GM12801 (cell line): Measurements from ENCODE around the gene MRPS6.

ENCODE experiments used
- TF ChIP-seq, protein P1 (sequence below): IDR thresholded peaks from one replicate; pipeline ENCODE4 v1.5.1; 2011; ENCODE audit warnings: control low read depth; ENCODE audit not compliant: insufficient read length; ENCODE audit errors: extremely low read depth

The MRPS6 gene

GRCh38 chr21:34115160-34115559 lies 41.8 kb downstream of the MRPS6 start:
- TF ChIP-seq, protein P1, sequence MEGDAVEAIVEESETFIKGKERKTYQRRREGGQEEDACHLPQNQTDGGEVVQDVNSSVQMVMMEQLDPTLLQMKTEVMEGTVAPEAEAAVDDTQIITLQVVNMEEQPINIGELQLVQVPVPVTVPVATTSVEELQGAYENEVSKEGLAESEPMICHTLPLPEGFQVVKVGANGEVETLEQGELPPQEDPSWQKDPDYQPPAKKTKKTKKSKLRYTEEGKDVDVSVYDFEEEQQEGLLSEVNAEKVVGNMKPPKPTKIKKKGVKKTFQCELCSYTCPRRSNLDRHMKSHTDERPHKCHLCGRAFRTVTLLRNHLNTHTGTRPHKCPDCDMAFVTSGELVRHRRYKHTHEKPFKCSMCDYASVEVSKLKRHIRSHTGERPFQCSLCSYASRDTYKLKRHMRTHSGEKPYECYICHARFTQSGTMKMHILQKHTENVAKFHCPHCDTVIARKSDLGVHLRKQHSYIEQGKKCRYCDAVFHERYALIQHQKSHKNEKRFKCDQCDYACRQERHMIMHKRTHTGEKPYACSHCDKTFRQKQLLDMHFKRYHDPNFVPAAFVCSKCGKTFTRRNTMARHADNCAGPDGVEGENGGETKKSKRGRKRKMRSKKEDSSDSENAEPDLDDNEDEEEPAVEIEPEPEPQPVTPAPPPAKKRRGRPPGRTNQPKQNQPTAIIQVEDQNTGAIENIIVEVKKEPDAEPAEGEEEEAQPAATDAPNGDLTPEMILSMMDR = no peak

- TF ChIP-seq, protein P1 = no peak
These were observed 43.2 kb downstream of the MRPS6 start for GRCh38 chr21:34116569-34116968.

DNA sequence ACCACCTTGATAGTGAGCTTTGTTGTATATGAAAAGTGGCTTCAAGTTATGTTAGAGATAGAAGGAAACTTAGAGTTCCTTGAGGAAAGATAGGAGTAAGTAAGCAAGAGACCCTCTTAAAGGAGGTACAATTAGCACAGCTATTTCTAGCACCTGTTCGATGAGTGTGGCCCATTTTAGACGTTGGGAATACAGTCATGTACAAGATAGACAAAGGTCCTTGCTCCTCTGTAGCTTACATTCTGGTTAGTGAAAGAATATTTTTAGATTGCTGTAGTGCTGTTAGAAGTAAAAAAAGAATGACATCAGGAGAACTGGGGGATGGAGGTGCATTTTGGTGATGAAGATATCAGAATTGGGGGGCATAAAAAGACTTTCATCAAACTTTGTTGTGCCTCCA lies 47.5 kb downstream of the MRPS6 start:
- TF ChIP-seq, protein P1 = no peak

DNA sequence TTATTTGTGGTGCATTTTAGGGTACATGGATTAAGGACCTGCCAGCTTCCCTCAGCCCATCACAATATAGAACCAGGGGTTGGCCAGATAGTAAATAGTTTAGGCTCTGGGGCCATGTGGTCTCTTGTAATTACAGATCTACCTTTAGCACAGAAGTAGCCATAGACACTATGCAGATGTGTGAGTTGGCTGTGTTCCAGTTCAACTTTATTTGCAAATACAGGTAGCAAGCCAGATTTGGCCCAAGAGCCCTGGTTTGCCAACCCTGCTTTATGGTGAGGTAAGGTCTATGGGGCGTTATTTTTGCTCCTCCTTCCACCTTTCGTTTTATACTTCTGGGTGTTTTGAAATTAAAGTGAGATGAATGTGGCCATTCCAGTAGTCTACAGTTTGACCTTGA lies 48.7 kb downstream of the MRPS6 start:
- TF ChIP-seq, protein P1 = no peak

GRCh38 chr21:34123609-34124008 lies 50.2 kb downstream of the MRPS6 start:
- TF ChIP-seq, protein P1 = no peak

DNA sequence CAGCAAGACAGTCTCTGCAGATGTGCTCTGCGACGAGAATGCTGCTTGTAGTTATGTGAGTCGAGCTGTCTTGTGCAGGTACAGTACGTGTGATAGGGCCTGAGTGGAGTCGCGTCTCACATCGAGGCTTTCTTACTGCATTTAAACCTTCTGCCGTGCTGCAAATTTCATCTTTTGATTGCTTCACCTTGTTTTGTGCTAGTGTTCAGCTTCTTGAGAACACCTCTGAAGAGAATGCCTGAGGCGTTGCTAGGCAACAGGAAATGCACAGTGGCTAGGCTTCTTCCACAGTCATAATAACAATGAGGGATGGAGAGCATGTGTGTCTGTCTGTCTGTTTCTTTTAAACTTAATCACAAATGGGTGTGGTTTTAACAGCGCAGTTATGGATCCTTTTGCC lies 52.9 kb downstream of the MRPS6 start:
- TF ChIP-seq, protein P1 = no peak

DNA sequence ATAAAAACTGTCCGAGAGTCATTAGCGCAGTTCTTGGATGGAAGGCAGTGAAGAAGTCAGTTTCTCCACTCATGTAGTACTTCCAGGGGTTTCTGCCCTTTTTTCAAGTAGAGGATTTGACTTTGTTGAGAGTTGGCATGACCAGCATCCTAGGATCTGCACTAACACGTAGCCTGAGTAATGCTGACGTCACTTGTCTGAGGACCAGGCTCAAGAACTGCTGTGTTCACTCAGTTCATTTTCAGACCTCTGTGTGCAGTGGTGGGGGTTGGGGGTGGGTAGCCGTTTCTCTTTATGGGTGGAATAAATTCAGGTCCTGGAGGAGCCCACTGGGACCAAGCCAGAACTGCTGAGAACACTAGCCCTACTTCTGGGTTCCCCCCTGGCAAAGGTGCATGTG lies 53.3 kb downstream of the MRPS6 start:
- TF ChIP-seq, protein P1 = no peak

DNA sequence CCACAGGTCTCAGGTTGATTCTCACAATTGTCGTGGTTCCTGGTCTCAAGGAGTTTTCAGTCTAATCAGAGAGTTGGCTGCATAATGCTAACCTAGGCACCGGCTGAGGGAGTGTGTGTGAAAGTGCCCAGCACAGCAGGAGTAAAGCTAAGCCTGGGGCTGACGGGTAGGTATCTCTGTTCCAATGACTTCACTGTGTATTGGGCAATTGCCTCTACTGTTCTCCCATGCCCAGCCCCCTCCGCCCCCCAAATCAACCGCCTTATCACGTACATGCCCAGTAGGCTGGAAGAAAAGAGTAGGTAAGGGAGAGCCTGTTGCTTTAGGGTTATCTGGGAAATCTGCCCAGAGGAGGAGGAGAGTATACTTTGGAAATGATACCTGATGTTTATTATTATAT lies 54.7 kb downstream of the MRPS6 start:
- TF ChIP-seq, protein P1 = no peak
